AG10803 (cell line): ENCODE results near the gene AMIGO1.

Source experiments
- DNase-seq: peaks from one replicate; pipeline ENCODE4 v3.0.0; 2010; ENCODE audit warnings: low read depth
- H3K4me3 ChIP-seq: 2 replicates; pipeline ENCODE4 v1.5.1; 2011; ENCODE audit warnings: mild to moderate bottlenecking, low read length, control low read depth
- CTCF ChIP-seq: conservative IDR thresholded peaks from 2 replicates; pipeline ENCODE4 v1.5.1; 2011; ENCODE audit warnings: mild to moderate bottlenecking, low read length, control low read depth, inconsistent platforms

Gene AMIGO1

GRCh38 chr1:109470245-109470644, 39.3 kb downstream of the AMIGO1 start:
- no peak overlapping the region for H3K4me3 ChIP-seq
- DNase-seq = no peak
- no peak for TF ChIP-seq CTCF

GRCh38 chr1:109468903-109469302, 40.6 kb downstream of the AMIGO1 start:
- H3K4me3 ChIP-seq = no peak overlapping the region
- no peak for TF ChIP-seq CTCF

GRCh38 chr1:109468061-109468460, 41.5 kb downstream of the AMIGO1 start:
- DNase-seq = no peak
- no peak overlapping the region for H3K4me3 ChIP-seq
- TF ChIP-seq CTCF = no peak

More at GRCh38 chr1:109468903-109469302, 40.6 kb downstream of the AMIGO1 start:
- no peak for DNase-seq

DNA sequence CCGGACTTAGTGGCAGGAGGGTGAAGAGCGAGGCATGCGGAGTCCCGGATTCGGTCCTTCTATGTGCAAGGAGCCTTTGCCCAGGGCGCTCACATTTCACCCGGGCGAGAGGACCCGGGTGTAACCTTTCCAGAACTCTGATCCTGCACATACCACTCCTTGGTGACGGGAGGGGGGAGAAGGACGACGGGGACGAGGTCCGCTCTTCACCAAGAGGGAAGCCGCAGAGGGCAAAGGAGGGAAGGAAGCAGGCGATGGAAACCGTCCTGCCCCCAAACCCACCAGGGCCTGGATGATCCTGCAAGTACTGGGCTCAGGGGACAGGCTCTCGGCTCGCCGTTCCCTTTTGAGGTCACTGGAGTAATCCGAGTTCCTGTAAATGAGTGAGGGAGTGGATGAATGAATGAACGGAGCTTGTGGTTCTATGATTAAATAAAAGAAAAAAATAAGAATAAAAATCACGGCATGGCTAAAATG, 42.2 kb downstream of the AMIGO1 start:
- H3K4me3 ChIP-seq = peak overlapping the region; percentile 22
- TF ChIP-seq CTCF = no peak
- DNase-seq = no peak

GRCh38 chr1:109466452-109467300, 42.9 kb downstream of the AMIGO1 start, which contains the start of gene SYPL2:
SYPL2 (plus strand) TSS chr1:109466546; CDS start chr1:109466844, 298 bp downstream.
- DNase-seq = no peak
- no peak for TF ChIP-seq CTCF
- H3K4me3 ChIP-seq = peak within 1 kb of the TSS; percentile 55

- no peak for TF ChIP-seq CTCF
- DNase-seq = no peak
- peak overlapping the region; percentile 55 for H3K4me3 ChIP-seq
These were observed 43.4 kb downstream of the AMIGO1 start for GRCh38 chr1:109466125-109466451.

- TF ChIP-seq CTCF = no peak
- DNase-seq = no peak
- H3K4me3 ChIP-seq = no peak overlapping the region
These were observed 51.7 kb downstream of the AMIGO1 start for GRCh38 chr1:109457819-109458218.
